HG03571 (cell line): ENCODE measurements around the gene C4B.
"Not testable (repeated sequence)": the region's sequence is repeated elsewhere in the genome, so short reads cannot be mapped to it uniquely, and the experiment has no call there.

Experiments used
- ATAC-seq: cut with Tn5 transposase; IDR thresholded peaks from one replicate; pipeline ENCODE4 v1.9.1; 2021; ENCODE audit not compliant: unreplicated experiment

The C4B gene

DNA sequence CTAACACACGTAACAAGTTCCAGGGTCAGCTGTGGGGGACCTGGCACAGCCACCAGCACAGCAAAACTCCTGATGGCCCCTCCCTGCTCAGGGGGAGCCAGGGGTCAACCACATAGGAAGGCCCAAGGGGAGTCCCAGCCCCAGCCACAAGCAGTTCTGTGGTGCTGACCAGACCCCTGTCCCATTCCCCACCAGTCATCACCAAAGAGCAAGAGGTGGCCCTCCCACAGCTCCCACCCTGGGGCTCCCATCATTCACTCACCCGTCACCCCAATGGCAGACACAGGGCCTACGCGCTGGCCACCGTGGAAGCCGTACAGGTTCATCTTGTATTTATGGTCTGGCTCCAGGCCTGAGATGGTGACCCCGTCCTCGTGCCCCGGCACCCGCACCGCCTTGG is 35.1 kb downstream of the C4B start:
- ATAC-seq: not testable (repeated sequence)

DNA sequence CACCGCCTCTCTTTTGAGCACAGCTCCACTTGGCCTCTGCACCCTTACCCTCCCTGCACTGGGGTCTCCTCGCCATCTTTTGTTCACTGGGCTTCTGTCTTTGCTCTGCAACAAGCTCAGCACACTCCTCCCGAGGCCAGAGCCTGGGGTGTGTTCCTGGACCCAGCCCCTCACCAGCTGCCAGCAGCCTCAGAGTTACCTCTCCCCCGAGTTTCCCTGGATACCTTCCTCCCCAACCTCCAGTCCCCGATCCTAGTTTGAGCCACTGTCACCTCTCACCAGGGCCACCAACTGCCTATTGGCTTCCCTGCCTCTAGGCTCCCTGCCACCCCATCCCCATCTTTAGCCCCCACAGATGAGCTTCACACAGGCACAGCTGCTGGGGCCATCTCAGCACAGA is 36.0 kb downstream of the C4B start:
- ATAC-seq: no peak

DNA sequence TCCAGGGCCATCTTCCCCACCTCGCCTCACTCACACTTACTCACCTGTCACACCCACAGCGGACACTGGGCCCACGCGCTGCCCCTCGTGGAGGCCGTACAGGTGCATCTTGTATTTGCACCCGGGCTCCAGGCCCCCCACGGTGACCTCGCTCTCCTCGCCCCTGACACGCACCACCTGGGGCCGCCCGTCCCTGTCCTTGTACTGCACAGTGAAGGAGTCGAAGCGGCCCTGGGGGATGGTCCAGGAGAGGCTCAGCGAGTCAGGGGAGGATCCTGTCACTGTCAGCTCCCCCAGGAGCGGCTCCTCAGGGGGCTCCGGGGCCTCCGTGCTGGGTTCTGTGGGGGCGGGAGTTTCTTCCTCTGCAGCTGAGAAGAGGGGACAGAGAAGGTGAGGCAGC is 38.0 kb downstream of the C4B start:
- ATAC-seq: not testable (repeated sequence)

DNA sequence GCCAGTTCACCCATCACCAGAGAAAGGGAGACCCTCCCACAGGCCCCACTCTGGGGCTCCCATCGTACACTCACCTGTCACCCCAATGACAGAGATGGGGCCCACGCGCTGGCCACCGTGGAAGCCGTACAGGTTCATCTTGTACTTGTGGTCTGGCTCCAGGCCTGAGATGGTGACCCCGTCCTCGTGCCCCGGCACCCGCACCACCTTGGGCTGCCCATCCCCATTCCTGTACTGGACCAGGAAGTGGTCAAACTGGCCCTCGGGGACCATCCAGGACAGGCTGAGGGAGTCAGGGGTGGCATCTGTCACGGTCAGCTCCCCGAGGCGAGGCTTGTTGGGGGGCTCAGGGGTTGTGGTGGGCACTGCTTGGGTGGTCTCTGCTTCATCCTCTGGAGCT is 38.7 kb downstream of the C4B start:
- ATAC-seq: not testable (repeated sequence)

DNA sequence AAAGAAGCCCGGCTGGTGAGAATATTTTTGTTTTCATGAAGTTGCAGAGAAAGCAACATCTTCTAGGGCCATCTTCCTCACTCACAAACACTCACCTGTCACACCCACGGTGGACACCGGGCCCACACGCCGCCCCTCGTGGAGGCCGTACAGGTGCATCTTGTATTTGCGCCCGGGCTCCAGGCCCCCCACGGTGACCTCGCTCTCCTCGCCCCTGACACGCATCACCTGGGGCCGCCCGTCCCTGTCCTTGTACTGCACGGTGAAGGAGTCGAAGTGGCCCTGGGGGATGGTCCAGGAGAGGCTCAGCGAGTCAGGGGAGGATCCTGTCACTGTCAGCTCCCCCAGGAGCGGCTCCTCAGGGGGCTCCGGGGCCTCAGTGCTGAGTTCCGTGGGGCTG is 41.2 kb downstream of the C4B start:
- not testable (repeated sequence) for ATAC-seq

DNA sequence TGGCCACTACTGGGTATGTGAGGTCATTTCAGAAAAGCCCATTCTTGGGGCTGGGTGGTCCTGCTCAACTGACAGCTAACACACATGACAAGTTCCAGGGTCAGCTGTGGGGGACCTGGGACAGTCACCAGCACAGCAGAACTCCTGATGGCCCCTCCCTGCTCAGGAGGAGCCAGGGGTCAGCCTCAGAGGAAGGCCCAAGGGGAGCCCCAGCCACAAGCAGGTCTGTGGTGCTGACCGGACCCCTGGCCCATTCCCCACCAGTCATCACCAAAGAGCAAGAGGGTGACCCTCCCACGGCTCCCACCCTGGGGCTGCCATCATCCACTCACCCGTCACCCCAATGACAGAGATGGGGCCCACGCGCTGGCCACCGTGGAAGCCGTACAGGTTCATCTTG is 41.7 kb downstream of the C4B start:
- no peak for ATAC-seq

DNA sequence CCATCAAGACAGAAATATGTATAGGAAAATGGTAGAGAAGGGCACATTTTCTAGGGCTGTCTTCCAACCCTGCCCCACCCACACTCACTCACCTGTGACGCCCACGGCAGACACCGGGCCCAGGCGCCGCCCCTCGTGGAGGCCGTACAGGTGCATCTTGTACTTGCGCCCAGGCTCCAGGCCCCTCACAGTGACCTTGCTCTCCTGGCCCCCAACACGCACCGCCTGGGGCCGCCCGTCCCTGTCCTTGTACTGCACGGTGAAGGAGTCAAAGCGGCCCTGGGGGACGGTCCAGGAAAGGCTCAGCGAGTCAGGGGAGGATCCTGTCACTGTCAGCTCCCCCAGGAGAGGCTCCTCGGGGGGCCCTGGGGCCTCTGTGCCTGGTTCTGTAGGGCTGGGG is 43.4 kb downstream of the C4B start:
- ATAC-seq: no peak

DNA sequence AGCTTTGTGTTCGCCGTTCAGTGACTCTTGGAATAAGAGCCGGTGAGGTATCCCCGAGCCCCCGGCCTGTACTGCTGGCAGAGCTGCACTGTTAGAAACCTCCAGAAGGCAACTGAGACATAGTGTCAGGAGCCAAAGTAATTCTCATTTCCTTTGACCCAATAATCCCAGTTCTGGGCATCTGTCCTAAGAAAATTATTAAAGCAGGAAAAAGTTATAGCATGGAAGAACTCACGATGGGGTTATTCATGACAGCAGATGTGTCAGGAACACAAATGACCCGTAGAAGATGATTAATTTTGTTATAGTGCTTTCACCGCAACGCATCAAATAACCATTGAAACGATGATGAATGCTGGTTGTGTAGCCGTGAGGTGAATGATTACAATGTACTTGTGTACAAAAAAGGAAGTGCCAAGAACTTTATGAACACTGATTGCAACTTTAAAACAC is 43.9 kb downstream of the C4B start:
- ATAC-seq: no peak

DNA sequence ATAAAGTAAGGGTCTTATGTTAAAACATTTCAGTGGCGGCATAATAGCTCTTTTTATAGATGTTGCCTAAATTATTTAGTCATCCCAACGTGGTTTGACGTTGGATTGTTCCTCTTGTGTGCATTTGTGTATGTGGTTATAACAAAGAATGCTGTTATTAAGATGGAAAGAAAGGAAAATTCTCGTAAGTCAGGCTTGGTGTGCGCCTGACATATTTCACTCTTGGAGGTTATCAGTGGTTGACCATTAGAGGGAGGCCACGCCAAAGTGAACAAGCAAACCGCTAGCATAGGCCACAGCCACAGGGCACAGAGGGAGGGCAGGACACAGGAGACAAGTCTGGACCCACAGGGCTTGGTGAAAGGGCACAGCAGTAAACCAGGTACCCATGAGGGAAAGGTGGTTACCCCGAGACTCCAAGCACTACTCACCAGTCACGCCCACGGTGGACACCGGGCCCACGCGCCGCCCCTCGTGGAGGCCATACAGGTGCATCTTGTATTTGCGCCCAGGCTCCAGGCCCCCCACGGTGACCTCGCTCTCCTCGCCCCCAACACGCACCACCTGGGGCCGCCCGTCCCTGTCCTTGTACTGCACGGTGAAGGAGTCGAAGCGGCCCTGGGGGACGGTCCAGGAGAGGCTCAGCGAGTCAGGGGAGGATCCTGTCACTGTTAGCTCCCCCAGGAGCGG is 46.5 kb downstream of the C4B start:
- ATAC-seq: no peak

DNA sequence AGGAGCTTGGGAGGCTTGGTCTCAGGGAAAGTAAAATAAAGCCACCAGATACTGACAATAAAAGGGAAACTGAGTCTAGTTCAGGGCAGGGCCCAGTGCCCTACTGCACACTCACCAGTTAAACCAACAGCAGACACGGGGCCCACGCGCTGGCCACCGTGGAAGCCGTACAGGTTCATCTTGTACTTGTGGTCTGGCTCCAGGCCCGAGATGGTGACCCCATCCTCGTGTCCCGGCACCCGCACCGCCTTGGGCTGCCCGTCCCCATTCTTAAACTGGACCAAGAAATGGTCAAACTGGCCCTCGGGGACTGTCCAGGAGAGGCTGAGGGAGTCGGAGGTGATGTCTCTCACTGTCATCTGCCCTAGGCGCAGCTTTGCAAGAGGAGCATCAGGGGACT is 50.1 kb downstream of the C4B start:
- no peak for ATAC-seq

DNA sequence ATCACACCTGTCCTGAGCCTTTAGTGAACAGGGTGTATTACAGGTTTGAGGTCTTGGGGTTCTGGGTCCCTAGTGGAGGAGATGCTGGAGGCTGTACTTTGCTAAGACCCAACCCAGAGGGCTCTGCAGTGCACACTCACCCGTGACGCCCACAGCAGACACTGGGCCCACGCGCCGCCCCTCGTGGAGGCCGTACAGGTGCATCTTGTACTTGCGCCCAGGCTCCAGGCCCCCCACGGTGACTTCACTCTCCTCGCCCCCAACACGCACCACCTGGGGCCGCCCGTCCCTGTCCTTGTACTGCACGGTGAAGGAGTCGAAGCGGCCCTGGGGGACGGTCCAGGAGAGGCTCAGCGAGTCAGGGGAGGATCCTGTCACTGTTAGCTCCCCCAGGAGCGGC is 52.9 kb downstream of the C4B start:
- ATAC-seq: not testable (repeated sequence)

DNA sequence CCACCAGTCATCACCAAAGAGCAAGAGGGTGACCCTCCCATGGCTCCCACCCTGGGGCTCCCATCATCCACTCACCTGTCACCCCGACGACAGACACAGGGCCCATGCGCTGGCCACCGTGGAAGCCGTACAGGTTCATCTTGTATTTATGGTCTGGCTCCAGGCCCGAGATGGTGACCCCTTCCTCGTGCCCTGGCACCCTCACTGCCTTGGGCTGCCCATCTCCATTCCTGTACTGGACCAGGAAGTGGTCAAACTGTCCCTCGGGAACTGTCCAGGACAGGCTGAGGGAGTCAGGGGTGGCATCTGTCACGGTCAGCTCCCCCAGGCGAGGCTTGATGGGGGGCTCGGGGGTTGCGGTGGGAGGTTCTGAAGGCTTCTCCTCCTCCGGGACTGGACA is 53.7 kb downstream of the C4B start:
- ATAC-seq: not testable (repeated sequence)

DNA sequence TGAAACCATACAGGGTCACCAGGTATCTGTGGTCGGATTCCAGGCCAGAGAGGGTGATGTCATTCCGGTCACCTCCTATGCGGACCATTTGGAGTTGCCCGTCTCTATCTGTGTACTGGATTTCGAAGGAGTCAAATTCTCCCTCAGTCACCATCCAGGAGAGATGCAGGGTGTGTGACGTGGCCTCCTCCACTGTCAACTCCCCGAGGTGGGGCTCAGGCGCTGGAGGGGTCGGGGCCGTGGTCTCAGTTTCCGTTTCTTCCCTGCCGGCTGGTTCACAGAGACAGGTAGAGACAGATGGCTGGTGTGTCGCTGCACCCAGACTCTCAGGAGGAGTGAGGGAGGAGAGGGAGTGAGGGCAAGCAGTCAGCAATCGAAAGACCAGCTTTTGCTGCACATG is 54.3 kb downstream of the C4B start:
- no peak for ATAC-seq

DNA sequence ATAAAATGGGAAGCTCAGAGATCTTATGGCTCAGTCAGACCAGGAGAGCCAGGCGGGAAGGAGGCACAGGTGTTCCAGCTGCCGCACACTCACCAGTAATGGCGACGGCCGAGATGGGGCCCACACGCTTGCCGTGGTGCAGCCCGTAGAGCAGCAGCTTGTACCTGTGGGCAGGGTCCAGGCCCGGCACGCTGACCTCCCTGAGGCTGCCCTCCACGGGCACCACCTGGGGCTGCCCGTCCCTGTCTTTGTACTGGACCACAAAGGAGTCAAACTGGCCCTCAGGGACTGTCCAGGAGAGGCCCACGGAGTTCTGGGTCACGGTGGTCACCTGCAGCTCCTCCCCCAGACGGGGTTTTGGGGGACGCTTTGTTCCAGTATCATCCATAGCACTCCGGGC is 54.9 kb downstream of the C4B start:
- no peak for ATAC-seq

DNA sequence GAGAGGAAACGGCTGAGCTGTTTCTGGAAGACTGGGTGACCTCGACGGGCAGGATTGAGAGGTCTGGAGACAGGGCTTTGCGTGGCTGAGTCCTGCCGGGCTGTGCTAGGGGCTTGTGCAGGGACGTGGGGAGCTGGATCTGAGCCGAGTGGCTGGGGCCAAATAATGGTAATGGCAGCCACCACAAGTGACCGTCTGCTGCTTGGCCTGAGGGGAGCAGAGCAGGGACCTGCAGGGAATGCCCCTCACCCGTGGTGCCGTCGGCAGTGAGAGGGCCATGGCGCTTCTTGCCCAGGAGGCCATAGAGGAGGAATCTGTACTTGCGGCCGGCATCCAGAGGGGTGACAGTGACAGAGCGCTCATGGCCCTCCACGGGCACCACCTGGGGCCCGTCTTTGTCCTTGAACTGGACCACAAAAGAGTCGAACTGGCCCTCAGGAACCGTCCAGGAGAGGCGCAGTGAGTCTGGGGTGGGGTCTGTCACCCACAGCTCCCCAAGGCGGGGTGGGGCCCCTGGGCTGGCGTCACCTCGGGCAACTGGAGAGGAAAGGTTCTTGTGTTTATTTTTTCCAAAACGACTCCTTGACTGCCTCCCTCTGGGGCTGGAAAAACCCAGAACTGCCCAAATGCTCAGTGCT is 55.4 kb downstream of the C4B start:
- ATAC-seq: no peak

DNA sequence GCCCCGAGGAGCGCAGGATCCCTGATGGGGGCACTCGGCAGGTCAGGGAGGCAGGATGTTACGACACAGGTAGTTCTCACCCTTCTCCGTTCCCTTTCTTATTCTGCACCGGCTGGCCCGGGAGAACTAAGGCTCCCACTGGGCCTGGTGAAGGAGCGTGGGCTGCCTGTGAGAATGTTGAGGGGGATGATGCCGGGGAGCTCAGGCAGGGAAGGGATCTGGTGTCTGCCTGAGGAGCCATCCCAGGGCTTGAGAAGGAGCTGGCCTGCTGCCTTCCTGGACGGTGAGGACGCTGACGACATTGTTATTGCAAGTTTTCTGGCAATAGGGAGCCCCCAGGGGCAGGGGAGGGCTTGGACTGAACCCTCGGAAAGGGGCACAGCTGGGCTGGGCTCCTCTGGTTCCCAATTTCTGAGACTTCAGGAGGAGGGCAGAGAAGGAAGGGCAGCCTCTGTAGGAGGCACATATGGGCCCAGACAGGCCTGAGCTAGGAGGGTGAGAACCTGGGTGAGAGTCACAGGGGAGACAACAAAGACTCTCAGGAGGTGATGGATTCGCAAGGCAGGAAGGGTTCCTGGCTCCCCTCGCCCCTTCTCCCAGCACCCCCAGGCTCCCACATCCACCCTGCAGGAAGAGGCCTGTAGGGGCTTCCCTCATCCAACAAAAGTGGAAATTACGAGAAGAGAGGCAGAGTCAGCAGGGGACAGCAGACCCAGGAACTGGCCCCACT is 56.4 kb downstream of the C4B start:
- ATAC-seq: no peak

DNA sequence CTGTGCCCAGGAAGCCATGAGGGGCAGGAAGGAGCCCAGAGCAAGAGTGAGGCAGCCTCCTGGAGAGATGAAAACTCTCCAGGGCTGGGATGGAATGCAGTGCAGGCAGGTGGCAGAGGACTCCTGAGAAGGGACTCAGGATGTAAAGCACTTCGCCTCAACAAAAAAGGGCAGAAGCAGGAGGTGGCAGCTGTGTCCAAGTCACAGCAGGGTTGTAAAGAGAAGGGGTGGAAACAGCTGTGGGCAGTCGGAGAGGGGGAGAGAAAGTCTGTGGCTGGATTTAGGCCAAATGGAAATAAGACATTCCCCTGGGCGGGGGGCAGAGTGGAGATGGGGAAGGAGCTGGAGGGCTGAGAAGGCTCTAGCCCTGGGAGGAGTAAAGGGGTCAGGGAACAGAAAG is 58.5 kb downstream of the C4B start:
- no peak for ATAC-seq

DNA sequence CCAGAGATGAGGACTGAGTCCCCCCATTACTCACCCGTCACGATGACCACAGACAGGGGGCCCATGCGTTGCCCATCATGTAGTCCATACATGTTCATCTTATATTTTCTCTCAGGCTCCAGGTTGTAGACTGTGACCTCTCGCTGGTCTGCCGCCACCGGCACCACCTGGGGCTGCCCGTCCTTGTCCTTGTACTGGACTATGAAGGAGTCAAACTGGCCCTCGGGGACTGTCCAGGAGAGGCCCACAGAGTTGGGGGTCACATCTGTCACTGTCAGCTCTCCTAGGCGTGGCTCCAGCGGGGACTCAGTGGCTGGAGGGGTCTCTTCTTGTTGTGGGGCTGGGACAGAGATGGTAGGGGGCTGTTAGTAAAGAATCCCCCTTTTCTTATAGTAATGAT is 59.0 kb downstream of the C4B start:
- ATAC-seq: no peak

DNA sequence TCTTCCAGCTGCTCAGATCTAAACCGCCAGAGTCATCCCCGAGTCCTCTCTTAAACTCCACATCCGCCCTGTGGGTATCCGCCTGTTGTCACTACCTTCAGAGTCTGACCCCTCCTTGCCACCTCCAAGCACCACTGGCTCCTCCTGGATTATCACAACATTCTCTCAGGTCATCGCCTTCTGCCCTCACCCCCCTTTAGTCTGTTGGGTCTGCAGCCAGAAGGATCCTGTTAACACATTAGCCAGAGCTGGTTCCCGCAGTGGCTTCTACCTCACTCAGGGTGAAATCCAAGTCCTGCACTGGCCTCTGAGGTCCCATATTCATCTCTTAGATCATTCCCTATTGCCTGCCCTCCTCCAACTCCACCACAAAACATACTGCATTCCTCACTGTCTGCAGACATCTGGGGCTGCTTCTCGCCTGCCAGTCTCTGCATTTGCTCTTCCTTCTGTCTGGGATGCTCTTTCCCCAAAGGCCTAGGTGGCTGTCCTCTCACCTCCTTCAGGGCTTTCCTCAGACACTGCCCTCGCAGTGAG is 60.5 kb downstream of the C4B start:
- ATAC-seq: no peak

DNA sequence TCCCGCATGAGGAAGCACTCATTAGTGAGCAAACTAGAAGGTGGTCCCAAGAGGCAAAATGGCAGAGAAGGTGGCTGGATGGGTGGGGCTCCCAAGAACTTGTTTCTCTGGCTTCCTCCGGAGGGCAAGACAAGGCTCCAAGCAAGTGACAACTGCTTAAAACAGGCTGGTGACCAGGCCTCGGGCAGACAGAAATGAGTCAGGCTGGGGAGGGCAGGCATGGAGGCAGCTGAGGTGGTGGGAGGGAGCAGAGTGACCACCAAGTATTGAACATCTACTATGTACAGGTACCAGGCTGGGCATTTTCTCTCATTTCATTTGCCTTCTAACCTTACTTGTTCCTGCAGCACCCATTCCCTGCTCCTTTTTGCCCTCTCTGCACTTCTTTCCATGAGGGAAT is 61.2 kb downstream of the C4B start:
- ATAC-seq: no peak

DNA sequence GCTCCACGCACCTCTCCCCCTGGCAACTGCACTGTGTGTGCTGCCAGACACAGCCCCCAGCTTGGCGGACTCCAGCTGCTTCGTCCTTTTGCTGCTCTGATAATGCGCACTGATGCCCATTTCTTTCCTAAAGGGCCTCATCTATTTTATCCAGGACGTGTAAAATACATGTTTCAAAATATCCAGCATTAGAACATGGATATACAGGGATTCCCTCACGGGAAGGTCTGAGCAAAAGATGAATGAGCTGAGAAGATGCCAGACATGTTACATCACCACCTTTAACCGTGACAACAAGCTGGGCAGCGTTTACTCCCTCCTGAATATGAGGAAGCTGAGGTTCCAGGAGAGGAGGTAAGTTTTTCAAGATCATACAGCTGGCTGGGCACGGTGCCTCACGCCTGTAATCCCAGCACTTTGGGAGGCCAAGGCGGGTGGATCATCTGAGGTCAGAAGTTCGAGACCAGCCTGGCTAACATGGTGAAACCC is 61.8 kb downstream of the C4B start:
- no peak for ATAC-seq
